IPS-NIHi7 (cell line): ENCODE data around the gene AP1AR.

ENCODE experiments used
- DNase-seq: peaks from one replicate; pipeline ENCODE4 v3.0.0; 2012; ENCODE audit warnings: mixed read lengths; ENCODE audit errors: extremely low spot score

The AP1AR gene

GRCh38 chr4:112312610-112313239, 81.1 kb downstream of the AP1AR start:
- no peak for DNase-seq

GRCh38 chr4:112315446-112315845, 83.9 kb downstream of the AP1AR start:
- DNase-seq = no peak

GRCh38 chr4:112316360-112316759, 84.8 kb downstream of the AP1AR start:
- DNase-seq = no peak

- no peak for DNase-seq
Observed at GRCh38 chr4:112318239-112319142, 86.9 kb downstream of the AP1AR start.
